Measurements from ENCODE around the gene TASP1.
"Not testable (repeated sequence)": the region's sequence is repeated elsewhere in the genome, so short reads cannot be mapped to it uniquely, and the experiment has no call there.

DNA sequence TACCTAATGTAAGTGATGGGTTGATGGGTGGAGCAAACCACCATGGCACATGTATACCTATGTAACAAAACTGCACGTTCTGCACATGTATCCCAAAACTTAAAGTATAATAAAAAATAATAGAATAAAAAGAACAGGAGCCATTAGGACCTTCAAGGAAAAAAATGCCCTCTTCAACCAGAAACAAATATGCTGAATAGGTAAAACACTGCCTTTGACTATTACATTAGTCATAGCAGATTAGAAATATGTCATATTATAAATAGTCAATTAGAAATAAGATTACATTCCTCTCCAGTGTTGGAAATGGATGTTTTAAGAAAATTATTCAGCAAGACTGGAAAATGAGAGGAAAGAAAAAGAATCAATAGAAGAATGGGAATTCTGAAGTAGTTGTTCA is 153.7 kb downstream of the TASP1 start:
- not testable (repeated sequence) for TF ChIP-seq POLR2A (IDR thresholded peaks at IDR 0.05; ENCODE audit: low read length); GATA1 (IDR thresholded peaks at IDR 0.05; ENCODE audit: low read depth, low read length)

Measured in erythroblast (primary cell).